ENCODE measurements around the gene TFAP2B.

TFAP2B gene

GRCh38 chr6:50846144-50846851 lies 27.6 kb downstream of the TFAP2B start:
- H3K9ac ChIP-seq = no peak overlapping the region
- TF ChIP-seq, protein P1, sequence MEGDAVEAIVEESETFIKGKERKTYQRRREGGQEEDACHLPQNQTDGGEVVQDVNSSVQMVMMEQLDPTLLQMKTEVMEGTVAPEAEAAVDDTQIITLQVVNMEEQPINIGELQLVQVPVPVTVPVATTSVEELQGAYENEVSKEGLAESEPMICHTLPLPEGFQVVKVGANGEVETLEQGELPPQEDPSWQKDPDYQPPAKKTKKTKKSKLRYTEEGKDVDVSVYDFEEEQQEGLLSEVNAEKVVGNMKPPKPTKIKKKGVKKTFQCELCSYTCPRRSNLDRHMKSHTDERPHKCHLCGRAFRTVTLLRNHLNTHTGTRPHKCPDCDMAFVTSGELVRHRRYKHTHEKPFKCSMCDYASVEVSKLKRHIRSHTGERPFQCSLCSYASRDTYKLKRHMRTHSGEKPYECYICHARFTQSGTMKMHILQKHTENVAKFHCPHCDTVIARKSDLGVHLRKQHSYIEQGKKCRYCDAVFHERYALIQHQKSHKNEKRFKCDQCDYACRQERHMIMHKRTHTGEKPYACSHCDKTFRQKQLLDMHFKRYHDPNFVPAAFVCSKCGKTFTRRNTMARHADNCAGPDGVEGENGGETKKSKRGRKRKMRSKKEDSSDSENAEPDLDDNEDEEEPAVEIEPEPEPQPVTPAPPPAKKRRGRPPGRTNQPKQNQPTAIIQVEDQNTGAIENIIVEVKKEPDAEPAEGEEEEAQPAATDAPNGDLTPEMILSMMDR (IDR thresholded peaks at IDR 0.05) = no peak
- no peaks in the 10 kb centered on the region for H3K9me3 ChIP-seq (ENCODE audit: control insufficient read depth, low read length)
- H3K79me2 ChIP-seq = no peaks in the 10 kb centered on the region
- H2AFZ ChIP-seq = no peak overlapping the region
- H3K4me3 ChIP-seq (ENCODE audit: low read depth, low read length) = no peak overlapping the region
- H3K36me3 ChIP-seq (ENCODE audit: control insufficient read depth, insufficient read depth, low read length) = no peaks in the 10 kb centered on the region
- peaks cover 14% of the 10 kb centered on the region for H3K27me3 ChIP-seq (ENCODE audit: control insufficient read depth, insufficient read depth, low read length)
- no peak overlapping the region for H3K27ac ChIP-seq
- H3K4me2 ChIP-seq (ENCODE audit: low read length) = no peak overlapping the region
- no peaks in the 10 kb centered on the region for H3K4me1 ChIP-seq

DNA sequence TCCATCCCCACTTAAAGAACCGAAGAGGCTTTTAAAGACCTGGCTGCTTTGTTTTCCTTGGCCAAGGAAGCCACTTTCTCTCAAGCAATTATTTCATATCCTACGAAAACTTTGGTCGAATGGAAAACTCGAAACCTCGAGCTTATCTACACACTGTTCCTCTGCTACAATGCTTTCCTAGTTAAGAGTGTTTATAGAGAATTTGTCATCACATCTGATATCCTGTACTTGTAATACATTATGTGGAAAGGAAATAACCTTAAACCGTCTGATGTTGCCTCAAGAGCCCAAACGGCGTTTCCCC lies 28.1 kb downstream of the TFAP2B start:
- Histone ChIP-seq H3K36me3 (ENCODE audit: control insufficient read depth, insufficient read depth, low read length) (no peaks in the 10 kb centered on the region), H3K27ac (no peak overlapping the region), H3K79me2 (no peaks in the 10 kb centered on the region), H3K4me1 (no peaks in the 10 kb centered on the region), H3K9ac (no peak overlapping the region), H3K27me3 (ENCODE audit: control insufficient read depth, insufficient read depth, low read length) (peaks cover 11% of the 10 kb centered on the region), H3K4me2 (ENCODE audit: low read length) (no peak overlapping the region), H3K4me3 (ENCODE audit: low read depth, low read length) (no peak overlapping the region), H2AFZ (no peak overlapping the region), H3K9me3 (ENCODE audit: control insufficient read depth, low read length) (no peaks in the 10 kb centered on the region)
- TF ChIP-seq, protein P1 (IDR thresholded peaks at IDR 0.05) = no peak

- Histone ChIP-seq H2AFZ (no peak overlapping the region), H3K9ac (no peak overlapping the region), H3K4me1 (no peaks in the 10 kb centered on the region), H3K36me3 (ENCODE audit: control insufficient read depth, insufficient read depth, low read length) (no peaks in the 10 kb centered on the region), H3K9me3 (ENCODE audit: control insufficient read depth, low read length) (no peaks in the 10 kb centered on the region), H3K79me2 (no peaks in the 10 kb centered on the region), H3K4me2 (ENCODE audit: low read length) (no peak overlapping the region), H3K27ac (no peak overlapping the region), H3K4me3 (ENCODE audit: low read depth, low read length) (no peak overlapping the region), H3K27me3 (ENCODE audit: control insufficient read depth, insufficient read depth, low read length) (peaks cover 8% of the 10 kb centered on the region)
- TF ChIP-seq, protein P1 (IDR thresholded peaks at IDR 0.05) = no peak
These were observed 29.4 kb downstream of the TFAP2B start for GRCh38 chr6:50847890-50848594.

- Histone ChIP-seq H3K4me1 (no peaks in the 10 kb centered on the region), H3K9me3 (ENCODE audit: control insufficient read depth, low read length) (no peaks in the 10 kb centered on the region), H3K27ac (no peak overlapping the region), H3K9ac (no peak overlapping the region), H3K36me3 (ENCODE audit: control insufficient read depth, insufficient read depth, low read length) (no peaks in the 10 kb centered on the region), H3K79me2 (no peaks in the 10 kb centered on the region), H3K4me3 (ENCODE audit: low read depth, low read length) (no peak overlapping the region), H3K4me2 (ENCODE audit: low read length) (no peak overlapping the region), H3K27me3 (ENCODE audit: control insufficient read depth, insufficient read depth, low read length) (peaks cover 8% of the 10 kb centered on the region), H2AFZ (no peak overlapping the region)
- TF ChIP-seq, protein P1 (IDR thresholded peaks at IDR 0.05) = no peak
These were observed 30.5 kb downstream of the TFAP2B start for GRCh38 chr6:50848989-50849795.
